ENCODE results near the gene HMGN2.

DNA sequence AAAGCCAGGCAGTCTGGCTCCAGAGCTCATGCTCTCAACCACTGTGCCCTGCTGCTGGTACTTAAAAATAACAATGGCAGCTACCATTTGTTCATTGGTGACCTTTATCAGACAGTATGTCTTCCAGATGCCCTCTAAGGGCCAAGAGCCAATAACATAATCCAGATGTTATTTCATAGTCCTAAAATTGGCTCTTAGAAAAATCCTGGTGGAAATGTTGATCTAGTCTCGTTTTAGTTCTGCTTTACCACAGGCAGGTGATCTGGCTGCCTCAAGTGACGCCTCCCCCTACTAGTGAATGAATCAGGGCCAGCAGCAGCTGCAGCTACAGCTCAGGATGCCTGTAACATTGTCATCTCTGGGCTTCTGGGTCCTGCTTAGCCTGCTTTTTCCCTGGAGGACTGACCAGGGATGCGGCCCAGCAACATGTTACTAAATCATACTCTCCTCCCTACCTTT is 12.6 kb upstream of the HMGN2 start:
- TF ChIP-seq RCOR1 (conservative IDR thresholded peaks at IDR 0.05; ENCODE audit: low read depth, low read length): no peak
- TF ChIP-seq NR2F1 (conservative IDR thresholded peaks at IDR 0.05): no peak
- TF ChIP-seq, protein P1, sequence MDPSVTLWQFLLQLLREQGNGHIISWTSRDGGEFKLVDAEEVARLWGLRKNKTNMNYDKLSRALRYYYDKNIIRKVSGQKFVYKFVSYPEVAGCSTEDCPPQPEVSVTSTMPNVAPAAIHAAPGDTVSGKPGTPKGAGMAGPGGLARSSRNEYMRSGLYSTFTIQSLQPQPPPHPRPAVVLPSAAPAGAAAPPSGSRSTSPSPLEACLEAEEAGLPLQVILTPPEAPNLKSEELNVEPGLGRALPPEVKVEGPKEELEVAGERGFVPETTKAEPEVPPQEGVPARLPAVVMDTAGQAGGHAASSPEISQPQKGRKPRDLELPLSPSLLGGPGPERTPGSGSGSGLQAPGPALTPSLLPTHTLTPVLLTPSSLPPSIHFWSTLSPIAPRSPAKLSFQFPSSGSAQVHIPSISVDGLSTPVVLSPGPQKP (IDR thresholded peaks at IDR 0.05; ENCODE audit: low read depth, low read length): no peak
- no peak for TF ChIP-seq POLR2A (IDR thresholded peaks at IDR 0.05; ENCODE audit: low read depth, low read length)
- no peak for TF ChIP-seq CTCF (IDR thresholded peaks at IDR 0.05 in 2 of 3, conservative IDR thresholded peaks at IDR 0.05 in 1 of 3; ENCODE audit: control insufficient read depth in 2 of 3, extremely low read depth in 1 of 3, insufficient read depth in 1 of 3, low read depth in 3 of 3, low read length in 3 of 3)
- no peak for TF ChIP-seq ATF2 (IDR thresholded peaks at IDR 0.05; ENCODE audit: low read length)
- TF ChIP-seq FOS (IDR thresholded peaks at IDR 0.05; ENCODE audit: borderline replicate concordance, extremely low read depth, insufficient read length): no peak
